CD4-positive, alpha-beta memory T cell (primary cell): ENCODE measurements around the gene HES3. TPM values are rescaled to one million over a fixed set of nuclear protein-coding genes. Genes with fewer than 3 reads are reported as not detected.

ENCODE experiments used
- CTCF ChIA-PET: fragments of 350-600 bp; sonication (Branson Sonifier 250); formaldehyde crosslinking; loops from one replicate; lab custom pipeline; 2021; ENCODE audit warnings: inconsistent platforms; ENCODE audit not compliant: partially characterized antibody; lab: Charles Lee
- POLR2A ChIA-PET: fragments of 350-600 bp; sonication (Branson Sonifier 250); formaldehyde crosslinking; loops from one replicate; lab custom pipeline; 2021; ENCODE audit not compliant: partially characterized antibody; lab: Charles Lee
- DNase-seq, 5 donors: peaks; one replicate each; pipeline versions ENCODE4 v3.0.0 to v3.0.0-alpha.2; 2020 to 2022; ENCODE audit warnings: mixed read lengths in 1 of 5
- H3K27ac ChIP-seq: one replicate; pipeline ENCODE4 v1.7.0; 2013; ENCODE audit warnings: low read depth, low read length
- H3K27me3 ChIP-seq: 2 replicates; pipeline ENCODE4 v1.7.0; 2013; ENCODE audit warnings: mild to moderate bottlenecking, low read length, moderate library complexity; ENCODE audit not compliant: insufficient read depth
- H3K36me3 ChIP-seq: 2 replicates; pipeline ENCODE4 v1.7.0; 2013; ENCODE audit warnings: mild to moderate bottlenecking, low read length, moderate library complexity; ENCODE audit not compliant: insufficient read depth
- H3K4me1 ChIP-seq: 2 replicates; pipeline ENCODE4 v1.7.0; 2013; ENCODE audit warnings: mild to moderate bottlenecking, low read length, moderate library complexity; ENCODE audit not compliant: insufficient read depth
- H3K4me3 ChIP-seq, 2 donors: one replicate each; pipeline ENCODE4 v1.7.0; 2013; ENCODE audit warnings: low read length in 2 of 2, mild to moderate bottlenecking in 1 of 2
- H3K9me3 ChIP-seq, 2 donors: one replicate each; pipeline ENCODE4 v1.7.0; 2013; ENCODE audit warnings: low read length in 2 of 2, control low read depth in 1 of 2; ENCODE audit not compliant: control insufficient read depth in 1 of 2
- H3K27ac Mint-ChIP-seq, 7 donors: one replicate each; pipeline ENCODE4 v1.8.0; 2020 to 2021; ENCODE audit warnings: mixed read lengths in 7 of 7, mild to moderate bottlenecking in 6 of 7, inconsistent platforms in 3 of 7, moderate library complexity in 3 of 7
- H3K27me3 Mint-ChIP-seq, 2 donors: one replicate each; pipeline ENCODE4 v1.8.0; 2020 to 2021; ENCODE audit warnings: mixed read lengths in 2 of 2
- H3K36me3 Mint-ChIP-seq, 2 donors: one replicate each; pipeline ENCODE4 v1.8.0; 2020 to 2021; ENCODE audit warnings: mixed read lengths in 2 of 2, inconsistent platforms in 1 of 2, mild to moderate bottlenecking in 1 of 2
- H3K4me1 Mint-ChIP-seq, 4 donors: one replicate each; pipeline ENCODE4 v1.8.0; 2020 to 2021; ENCODE audit warnings: mixed read lengths in 4 of 4, mild to moderate bottlenecking in 1 of 4
- H3K4me3 Mint-ChIP-seq, 8 donors: one replicate each; pipeline ENCODE4 v1.8.0; 2020 to 2021; ENCODE audit warnings: mixed read lengths in 8 of 8, mild to moderate bottlenecking in 7 of 8, moderate library complexity in 6 of 8, inconsistent platforms in 3 of 8
- H3K9me3 Mint-ChIP-seq, 8 donors: one replicate each; pipeline ENCODE4 v1.8.0; 2020 to 2021; ENCODE audit warnings: mixed read lengths in 8 of 8, mild to moderate bottlenecking in 5 of 8, inconsistent platforms in 3 of 8, moderate library complexity in 1 of 8
- intact Hi-C: fragments of 100-400 bp; cut with micrococcal nuclease; formaldehyde crosslinking; loops from one replicate; pipeline ENCODE4 v1.15.1; 2023
- polyA plus RNA-seq, 2 donors: library from polyadenylated mRNA; unstranded; fragments of 300-500 nt; fragmentation: Illumina TruSeq; gene quantifications; one replicate each; pipeline ENCODE4 v1.2.3, GENCODE V29; 2021
- total RNA-seq, 2 experiments: library from RNA; stranded (reverse); gene quantifications; one replicate each; pipeline ENCODE4 v1.2.3, GENCODE V29; 2021

Gene HES3
- total and polyA plus RNA-seq, 4 experiments from 2014 or later: not detected

GRCh38 chr1:6208723-6209660, 35.0 kb upstream of the HES3 start:
- peak overlapping the region; percentile 60 to 74 (median 66) for H3K4me3 Mint-ChIP-seq
- DNase-seq: peak in 2 of 5 donors; percentile 16
- Histone ChIP-seq H3K36me3 (no peaks in the 10 kb centered on the region), H3K4me3 (peak overlapping the region in 1 of 2 donors; percentile 24), H3K4me1 (peaks cover 25% of the 10 kb centered on the region), H3K9me3 (no peaks in the 10 kb centered on the region), H3K27me3 (no peaks in the 10 kb centered on the region), H3K27ac (no peak overlapping the region)
- H3K9me3 Mint-ChIP-seq: no peaks in the 10 kb centered on the region
- ChIA-PET CTCF (interaction anchor here (1.2 kb wide), 1 partner anchor 11 kb away, joined by 3 read pairs; no protein-coding TSS in a partner anchor), POLR2A (interaction anchor here (1.0 to 1.3 kb wide), 2 partner anchors 19 to 36 kb away, joined by 3 to 4 read pairs; no protein-coding TSS in a partner anchor)
- peak overlapping the region in 1 of 7 donors; percentile 75 for H3K27ac Mint-ChIP-seq
- H3K4me1 Mint-ChIP-seq: peaks cover 2 to 27% (median 9%) of the 10 kb centered on the region in 4 donors
- intact Hi-C loops: loop anchor here (5.0 kb wide), 1 partner anchor 38 kb away; no protein-coding TSS in a partner anchor
- H3K36me3 Mint-ChIP-seq: no peaks in the 10 kb centered on the region
- peaks cover 0 to 3% of the 10 kb centered on the region in 2 donors for H3K27me3 Mint-ChIP-seq

- H3K4me1 ChIP-seq: peaks cover 22% of the 10 kb centered on the region
- H3K27me3 Mint-ChIP-seq: peaks cover 0 to 2% of the 10 kb centered on the region in 2 donors
- no peaks in the 10 kb centered on the region for H3K9me3 ChIP-seq
- no peak overlapping the region for H3K4me3 ChIP-seq
- peak in 3 of 5 donors; percentile 14 to 21 (median 16) for DNase-seq
- H3K27ac Mint-ChIP-seq: peak overlapping the region in 1 of 7 donors; percentile 75
- no peaks in the 10 kb centered on the region for H3K9me3 Mint-ChIP-seq
- no peaks in the 10 kb centered on the region for H3K27me3 ChIP-seq
- H3K36me3 Mint-ChIP-seq: no peaks in the 10 kb centered on the region
- intact Hi-C loops: loop anchor here (5.0 kb wide), 1 partner anchor 37 kb away; no protein-coding TSS in a partner anchor
- H3K4me3 Mint-ChIP-seq: peak overlapping the region; percentile 50 to 74 (median 62)
- ChIA-PET POLR2A (interaction anchor here (0.9 kb wide), 1 partner anchor 26 kb away, joined by 3 read pairs; the partner anchor contains the start of gene ICMT), CTCF (no interaction called here)
- H3K36me3 ChIP-seq: no peaks in the 10 kb centered on the region
- H3K27ac ChIP-seq: no peak overlapping the region
- H3K4me1 Mint-ChIP-seq: peaks cover 2 to 22% (median 7%) of the 10 kb centered on the region in 4 donors
Observed at GRCh38 chr1:6209661-6210580, 34.1 kb upstream of the HES3 start.

GRCh38 chr1:6210591-6211355, 33.2 kb upstream of the HES3 start:
- no peak overlapping the region for H3K27ac ChIP-seq
- ChIA-PET POLR2A (interaction anchor here (0.9 kb wide), 1 partner anchor 25 kb away, joined by 3 read pairs; the partner anchor contains the start of gene ICMT), CTCF (no interaction called here)
- Mint-ChIP-seq H3K4me1 (peaks cover 3 to 23% (median 7%) of the 10 kb centered on the region in 4 donors), H3K9me3 (no peaks in the 10 kb centered on the region), H3K27ac (no peak overlapping the region), H3K36me3 (no peaks in the 10 kb centered on the region), H3K4me3 (no peak overlapping the region), H3K27me3 (peaks cover 0 to 2% of the 10 kb centered on the region in 2 donors)
- no peaks in the 10 kb centered on the region for H3K36me3 ChIP-seq
- H3K4me1 ChIP-seq: peaks cover 19% of the 10 kb centered on the region
- no peaks in the 10 kb centered on the region for H3K27me3 ChIP-seq
- intact Hi-C loops: no loop called here
- H3K9me3 ChIP-seq: no peaks in the 10 kb centered on the region
- no peak for DNase-seq
- no peak overlapping the region for H3K4me3 ChIP-seq

DNA sequence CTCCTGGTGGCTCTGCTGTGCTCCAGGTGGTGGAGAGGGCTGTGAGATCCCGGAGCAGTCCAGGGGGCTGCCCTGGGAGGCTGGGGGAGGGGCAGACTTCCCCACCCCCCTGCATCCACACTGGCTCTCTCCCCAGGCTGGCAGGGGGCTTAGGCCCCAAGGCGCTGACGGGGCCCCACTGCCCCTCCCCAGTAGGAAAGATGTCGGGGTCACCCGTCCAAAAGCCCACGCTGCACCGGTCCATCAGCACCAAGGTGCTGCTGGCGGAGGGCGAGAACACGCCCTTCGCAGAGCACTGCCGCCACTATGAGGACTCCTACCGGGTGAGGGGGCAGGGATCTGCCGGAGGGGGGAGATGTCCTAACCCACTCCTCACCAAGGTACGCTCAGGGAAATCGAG, 32.2 kb upstream of the HES3 start:
- no peak overlapping the region for H3K27ac ChIP-seq
- no peaks in the 10 kb centered on the region for H3K36me3 ChIP-seq
- Mint-ChIP-seq H3K4me3 (no peak overlapping the region), H3K27ac (no peak overlapping the region), H3K36me3 (no peaks in the 10 kb centered on the region), H3K9me3 (no peaks in the 10 kb centered on the region), H3K4me1 (peaks cover 2 to 19% (median 6%) of the 10 kb centered on the region in 4 donors), H3K27me3 (peaks cover 0 to 2% of the 10 kb centered on the region in 2 donors)
- H3K27me3 ChIP-seq: no peaks in the 10 kb centered on the region
- H3K4me3 ChIP-seq: no peak overlapping the region
- intact Hi-C loops: no loop called here
- peaks cover 13% of the 10 kb centered on the region for H3K4me1 ChIP-seq
- H3K9me3 ChIP-seq: no peaks in the 10 kb centered on the region
- ChIA-PET CTCF (no interaction called here), POLR2A (no interaction called here)
- no peak for DNase-seq

DNA sequence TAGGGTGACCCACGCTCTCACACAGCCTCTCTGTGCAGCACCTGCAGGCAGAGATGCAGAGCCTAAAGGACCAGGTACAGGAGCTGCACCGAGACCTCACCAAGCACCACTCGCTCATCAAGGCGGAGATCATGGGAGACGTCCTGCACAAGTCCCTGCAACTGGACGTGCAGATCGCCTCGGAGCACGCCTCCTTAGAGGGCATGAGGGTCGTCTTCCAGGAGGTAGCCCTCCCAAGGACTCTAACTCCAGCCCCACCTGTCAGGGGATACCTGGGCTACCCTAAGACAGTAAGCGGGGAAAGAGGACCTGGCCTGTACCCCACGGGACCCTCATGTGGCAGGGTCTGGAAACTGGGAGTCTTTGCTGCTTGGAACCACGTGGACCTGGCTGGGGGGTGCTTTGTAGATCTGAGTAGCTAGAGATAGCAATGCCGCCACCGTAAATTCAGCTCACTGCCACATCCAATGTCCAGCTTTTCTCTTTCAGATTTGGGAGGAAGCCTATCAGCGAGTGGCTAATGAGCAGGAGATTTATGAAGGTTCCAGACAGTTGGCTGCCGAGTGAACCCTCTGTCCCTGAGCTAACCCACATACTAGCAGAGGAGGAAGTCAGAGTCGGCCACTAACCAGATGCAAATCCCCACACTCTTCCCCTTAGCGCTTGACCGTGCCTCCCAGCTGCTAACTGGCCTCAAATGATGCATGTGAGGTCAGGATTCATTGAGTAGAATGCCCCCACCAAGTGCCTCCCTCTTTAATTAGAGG, 31.6 kb upstream of the HES3 start:
- no peak overlapping the region for H3K4me3 ChIP-seq
- ChIA-PET CTCF (no interaction called here), POLR2A (no interaction called here)
- Mint-ChIP-seq H3K27me3 (no peaks in the 10 kb centered on the region), H3K4me3 (peak overlapping the region in 2 of 8 donors; percentile 12 to 30), H3K4me1 (peaks cover 0 to 16% (median 6%) of the 10 kb centered on the region in 4 donors), H3K36me3 (no peaks in the 10 kb centered on the region), H3K27ac (peak overlapping the region in 1 of 7 donors; percentile 29), H3K9me3 (no peaks in the 10 kb centered on the region)
- H3K4me1 ChIP-seq: peaks cover 9% of the 10 kb centered on the region
- DNase-seq: no peak
- no peaks in the 10 kb centered on the region for H3K36me3 ChIP-seq
- intact Hi-C loops: no loop called here
- H3K9me3 ChIP-seq: no peaks in the 10 kb centered on the region
- no peak overlapping the region for H3K27ac ChIP-seq
- H3K27me3 ChIP-seq: no peaks in the 10 kb centered on the region
